Keratinocyte (primary cell): ENCODE measurements around the gene NR1D2.

Source experiments
- EZH2 ChIP-seq: IDR thresholded peaks from one replicate; pipeline ENCODE4 v1.6.1; 2012; ENCODE audit warnings: inconsistent platforms, mild to moderate bottlenecking, low read length, moderate library complexity
- TF ChIP-seq, protein P1 (sequence below), 3 experiments: IDR thresholded peaks in 1 of 3; conservative IDR thresholded peaks in 1 of 3; optimal IDR thresholded peaks in 1 of 3; 2 replicates in 2 of 3; 3 replicates in 1 of 3; pipeline versions ENCODE3 to v1.5.1; 2011; ENCODE audit warnings: low read length in 3 of 3, mild to moderate bottlenecking in 3 of 3, moderate library complexity in 2 of 3, control low read depth in 1 of 3, inconsistent platforms in 1 of 3; ENCODE audit not compliant: insufficient read depth in 2 of 3; ENCODE audit errors: extremely low read depth in 1 of 3

DNA sequence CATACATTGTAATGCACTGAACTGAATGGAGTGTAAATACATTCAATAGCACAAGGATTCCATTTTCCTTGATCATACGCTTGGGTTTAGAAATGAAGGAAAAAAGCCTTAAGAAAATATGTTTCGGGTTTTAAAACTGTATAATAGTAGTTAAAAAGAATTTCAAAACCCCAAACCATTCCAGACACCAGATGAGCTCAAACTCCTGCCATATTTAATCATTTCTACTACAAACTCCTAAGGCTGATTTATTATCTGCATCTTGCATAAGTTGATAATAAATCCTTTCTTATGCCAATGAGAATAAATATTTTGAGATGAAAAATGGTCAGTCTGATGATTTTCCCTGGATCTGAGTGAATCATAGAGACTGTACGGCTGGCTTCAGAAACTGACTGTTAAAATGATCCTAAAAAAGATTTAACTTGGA is 51.0 kb downstream of the NR1D2 start:
- TF ChIP-seq, protein P1, sequence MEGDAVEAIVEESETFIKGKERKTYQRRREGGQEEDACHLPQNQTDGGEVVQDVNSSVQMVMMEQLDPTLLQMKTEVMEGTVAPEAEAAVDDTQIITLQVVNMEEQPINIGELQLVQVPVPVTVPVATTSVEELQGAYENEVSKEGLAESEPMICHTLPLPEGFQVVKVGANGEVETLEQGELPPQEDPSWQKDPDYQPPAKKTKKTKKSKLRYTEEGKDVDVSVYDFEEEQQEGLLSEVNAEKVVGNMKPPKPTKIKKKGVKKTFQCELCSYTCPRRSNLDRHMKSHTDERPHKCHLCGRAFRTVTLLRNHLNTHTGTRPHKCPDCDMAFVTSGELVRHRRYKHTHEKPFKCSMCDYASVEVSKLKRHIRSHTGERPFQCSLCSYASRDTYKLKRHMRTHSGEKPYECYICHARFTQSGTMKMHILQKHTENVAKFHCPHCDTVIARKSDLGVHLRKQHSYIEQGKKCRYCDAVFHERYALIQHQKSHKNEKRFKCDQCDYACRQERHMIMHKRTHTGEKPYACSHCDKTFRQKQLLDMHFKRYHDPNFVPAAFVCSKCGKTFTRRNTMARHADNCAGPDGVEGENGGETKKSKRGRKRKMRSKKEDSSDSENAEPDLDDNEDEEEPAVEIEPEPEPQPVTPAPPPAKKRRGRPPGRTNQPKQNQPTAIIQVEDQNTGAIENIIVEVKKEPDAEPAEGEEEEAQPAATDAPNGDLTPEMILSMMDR (optimal IDR thresholded peaks at IDR 0.05 in 1 of 3, IDR thresholded peaks at IDR 0.05 in 1 of 3, conservative IDR thresholded peaks at IDR 0.05 in 1 of 3; ENCODE audit: extremely low read depth in 1 of 3, insufficient read depth in 2 of 3, low read length in 3 of 3): no peak
- no peak for TF ChIP-seq EZH2
